ENCODE results near the gene CRB2. TPM values are rescaled to one million over a fixed set of nuclear protein-coding genes. Genes with fewer than 3 reads are reported as not detected.

Gene CRB2
- total RNA-seq, 1 donor from 2014 or later = not detected

- no peaks in the 10 kb centered on the region for H3K27me3 Mint-ChIP-seq
- no peak overlapping the region for H3K27ac Mint-ChIP-seq
- H3K4me1 Mint-ChIP-seq = peaks cover 45% of the 10 kb centered on the region
- no peak for DNase-seq
- no peaks in the 10 kb centered on the region for H3K36me3 Mint-ChIP-seq (ENCODE audit: low read depth)
- H3K4me3 Mint-ChIP-seq = no peak overlapping the region
- intact Hi-C loops (cut with micrococcal nuclease) = loop anchor here (5.0 to 10.0 kb wide), 2 partner anchors 392 to 509 kb away; partner anchors contain the start of genes PDCL and RABGAP1
- no peaks in the 10 kb centered on the region for H3K9me3 Mint-ChIP-seq
Measured at GRCh38 chr9:123336449-123336848, 19.5 kb upstream of the CRB2 start.

- Mint-ChIP-seq H3K27me3 (no peaks in the 10 kb centered on the region), H3K9me3 (no peaks in the 10 kb centered on the region), H3K36me3 (ENCODE audit: low read depth) (no peaks in the 10 kb centered on the region), H3K4me3 (no peak overlapping the region), H3K27ac (no peak overlapping the region), H3K4me1 (peaks cover 48% of the 10 kb centered on the region)
- DNase-seq = no peak
- intact Hi-C loops (cut with micrococcal nuclease) = loop anchor here (5.0 to 10.0 kb wide), 2 partner anchors 392 to 510 kb away; partner anchors contain the start of genes PDCL and RABGAP1
Measured at GRCh38 chr9:123336959-123337358, 19.0 kb upstream of the CRB2 start.

GRCh38 chr9:123337971-123338370 lies 18.0 kb upstream of the CRB2 start:
- Mint-ChIP-seq H3K9me3 (no peaks in the 10 kb centered on the region), H3K27ac (no peak overlapping the region), H3K4me3 (no peak overlapping the region), H3K27me3 (no peaks in the 10 kb centered on the region), H3K4me1 (peaks cover 47% of the 10 kb centered on the region), H3K36me3 (ENCODE audit: low read depth) (no peaks in the 10 kb centered on the region)
- intact Hi-C loops (cut with micrococcal nuclease) = loop anchor here (2.0 to 10.0 kb wide), 3 partner anchors 393 to 531 kb away; partner anchors contain the start of genes PDCL and RABGAP1
- no peak for DNase-seq

- Mint-ChIP-seq H3K4me1 (peaks cover 43% of the 10 kb centered on the region), H3K27me3 (no peaks in the 10 kb centered on the region), H3K4me3 (peak overlapping the region; percentile 80), H3K36me3 (ENCODE audit: low read depth) (no peaks in the 10 kb centered on the region), H3K27ac (peak overlapping the region; percentile 97), H3K9me3 (no peaks in the 10 kb centered on the region)
- peak; percentile 89 for DNase-seq
- intact Hi-C loops (cut with micrococcal nuclease) = loop anchor here (1.0 to 10.0 kb wide), 9 partner anchors 10 to 532 kb away; partner anchors contain the start of genes PDCL, RABGAP1, RC3H2 and STRBP
Measured at GRCh38 chr9:123338710-123339665, 17.0 kb upstream of the CRB2 start.

GRCh38 chr9:123339666-123340510 lies 16.1 kb upstream of the CRB2 start:
- DNase-seq = peak; percentile 88
- intact Hi-C loops (cut with micrococcal nuclease) = loop anchor here (1.0 to 10.0 kb wide), 9 partner anchors 9 to 533 kb away; partner anchors contain the start of genes PDCL, RABGAP1, RC3H2 and STRBP
- Mint-ChIP-seq H3K4me3 (peak overlapping the region; percentile 80), H3K9me3 (no peaks in the 10 kb centered on the region), H3K4me1 (peaks cover 40% of the 10 kb centered on the region), H3K27me3 (no peaks in the 10 kb centered on the region), H3K27ac (peak overlapping the region; percentile 97), H3K36me3 (ENCODE audit: low read depth) (no peaks in the 10 kb centered on the region)

- intact Hi-C loops (cut with micrococcal nuclease) = no loop called here
Measured at GRCh38 chr9:123341816-123342215, 14.2 kb upstream of the CRB2 start.

GRCh38 chr9:123342247-123342646 lies 13.8 kb upstream of the CRB2 start:
- no peaks in the 10 kb centered on the region for H3K9me3 Mint-ChIP-seq
- H3K27ac Mint-ChIP-seq = no peak overlapping the region
- H3K4me1 Mint-ChIP-seq = peaks cover 37% of the 10 kb centered on the region
- no peaks in the 10 kb centered on the region for H3K36me3 Mint-ChIP-seq (ENCODE audit: low read depth)
- H3K4me3 Mint-ChIP-seq = no peak overlapping the region
- intact Hi-C loops (cut with micrococcal nuclease) = no loop called here
- H3K27me3 Mint-ChIP-seq = no peaks in the 10 kb centered on the region
- DNase-seq = no peak

More at GRCh38 chr9:123341816-123342215, 14.2 kb upstream of the CRB2 start:
- peak overlapping the region; percentile 54 for H3K27ac Mint-ChIP-seq
- H3K36me3 Mint-ChIP-seq (ENCODE audit: low read depth) = no peaks in the 10 kb centered on the region
- peaks cover 37% of the 10 kb centered on the region for H3K4me1 Mint-ChIP-seq
- H3K27me3 Mint-ChIP-seq = no peaks in the 10 kb centered on the region
- no peaks in the 10 kb centered on the region for H3K9me3 Mint-ChIP-seq
- no peak for DNase-seq
- H3K4me3 Mint-ChIP-seq = no peak overlapping the region

- peaks cover 33% of the 10 kb centered on the region for H3K4me1 Mint-ChIP-seq
Measured at GRCh38 chr9:123343443-123344191, 12.4 kb upstream of the CRB2 start.

GRCh38 chr9:123344192-123344949 lies 11.6 kb upstream of the CRB2 start:
- H3K4me1 Mint-ChIP-seq = peaks cover 25% of the 10 kb centered on the region

More at GRCh38 chr9:123343443-123344191, 12.4 kb upstream of the CRB2 start:
- no peaks in the 10 kb centered on the region for H3K27me3 Mint-ChIP-seq
- no peak for DNase-seq
- no peak overlapping the region for H3K4me3 Mint-ChIP-seq
- no peak overlapping the region for H3K27ac Mint-ChIP-seq
- no peaks in the 10 kb centered on the region for H3K9me3 Mint-ChIP-seq
- intact Hi-C loops (cut with micrococcal nuclease) = no loop called here
- H3K36me3 Mint-ChIP-seq (ENCODE audit: low read depth) = no peaks in the 10 kb centered on the region

GRCh38 chr9:123345567-123345955 lies 10.4 kb upstream of the CRB2 start:
- Mint-ChIP-seq H3K27ac (peak overlapping the region; percentile 68), H3K4me1 (peaks cover 13% of the 10 kb centered on the region), H3K27me3 (no peaks in the 10 kb centered on the region), H3K36me3 (ENCODE audit: low read depth) (no peaks in the 10 kb centered on the region), H3K9me3 (no peaks in the 10 kb centered on the region), H3K4me3 (no peak overlapping the region)
- DNase-seq = no peak
- intact Hi-C loops (cut with micrococcal nuclease) = no loop called here

More at GRCh38 chr9:123344192-123344949, 11.6 kb upstream of the CRB2 start:
- no peaks in the 10 kb centered on the region for H3K36me3 Mint-ChIP-seq (ENCODE audit: low read depth)
- no peak overlapping the region for H3K27ac Mint-ChIP-seq
- intact Hi-C loops (cut with micrococcal nuclease) = no loop called here
- no peaks in the 10 kb centered on the region for H3K9me3 Mint-ChIP-seq
- DNase-seq = no peak
- H3K4me3 Mint-ChIP-seq = no peak overlapping the region
- no peaks in the 10 kb centered on the region for H3K27me3 Mint-ChIP-seq

GRCh38 chr9:123346026-123346425 lies 10.0 kb upstream of the CRB2 start:
- no peak for DNase-seq
- Mint-ChIP-seq H3K4me1 (peaks cover 10% of the 10 kb centered on the region), H3K9me3 (no peaks in the 10 kb centered on the region), H3K27ac (no peak overlapping the region), H3K4me3 (no peak overlapping the region), H3K36me3 (ENCODE audit: low read depth) (no peaks in the 10 kb centered on the region), H3K27me3 (no peaks in the 10 kb centered on the region)
- intact Hi-C loops (cut with micrococcal nuclease) = no loop called here

GRCh38 chr9:123346826-123347225 lies 9.2 kb upstream of the CRB2 start:
- H3K27ac Mint-ChIP-seq = no peak overlapping the region
- no peak overlapping the region for H3K4me3 Mint-ChIP-seq
- peaks cover 2% of the 10 kb centered on the region for H3K27me3 Mint-ChIP-seq
- peaks cover 5% of the 10 kb centered on the region for H3K4me1 Mint-ChIP-seq
- no peak for DNase-seq
- H3K9me3 Mint-ChIP-seq = no peaks in the 10 kb centered on the region
- intact Hi-C loops (cut with micrococcal nuclease) = no loop called here
- H3K36me3 Mint-ChIP-seq (ENCODE audit: low read depth) = no peaks in the 10 kb centered on the region

All from activated CD4-positive, alpha-beta T cell treated with anti-CD3 and anti-CD28 coated beads, Interleukin-2, amount 10 ng/mL, durations not matched to agents 24 days and 14 days (primary cell).